Putamen (tissue), 1 donor: ENCODE results near the gene TIAM2.
"Not testable (repeated sequence)": the region's sequence is repeated elsewhere in the genome, so short reads cannot be mapped to it uniquely, and the experiment has no call there.

Experiments
- DNase-seq: peaks from one replicate; pipeline ENCODE4 v3.0.0-alpha.2; 2016; ENCODE audit warnings: low spot score

Gene TIAM2

GRCh38 chr6:154991207-154991606 lies 3.9 kb upstream of the TIAM2 start:
- DNase-seq, result no peak

DNA sequence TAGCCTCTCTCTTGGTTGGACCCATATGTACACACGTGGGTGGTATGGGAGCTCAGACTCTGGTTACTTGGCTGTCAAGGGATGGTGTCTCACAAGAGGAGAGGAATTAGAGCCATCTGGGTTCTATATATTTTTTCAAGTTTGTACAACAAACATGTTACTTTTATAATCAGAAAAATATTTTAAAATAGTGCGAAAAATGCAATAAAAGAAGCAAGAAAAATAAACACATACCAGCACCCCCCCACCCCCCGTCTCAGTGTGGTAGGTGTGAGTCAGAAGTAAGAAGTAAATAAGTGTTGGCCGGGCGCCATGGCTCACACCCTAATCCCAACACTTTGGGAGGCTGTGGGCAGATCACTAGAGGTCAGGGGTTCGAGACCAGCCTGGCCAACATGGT lies 2.1 kb upstream of the TIAM2 start:
- no peak for DNase-seq

DNA sequence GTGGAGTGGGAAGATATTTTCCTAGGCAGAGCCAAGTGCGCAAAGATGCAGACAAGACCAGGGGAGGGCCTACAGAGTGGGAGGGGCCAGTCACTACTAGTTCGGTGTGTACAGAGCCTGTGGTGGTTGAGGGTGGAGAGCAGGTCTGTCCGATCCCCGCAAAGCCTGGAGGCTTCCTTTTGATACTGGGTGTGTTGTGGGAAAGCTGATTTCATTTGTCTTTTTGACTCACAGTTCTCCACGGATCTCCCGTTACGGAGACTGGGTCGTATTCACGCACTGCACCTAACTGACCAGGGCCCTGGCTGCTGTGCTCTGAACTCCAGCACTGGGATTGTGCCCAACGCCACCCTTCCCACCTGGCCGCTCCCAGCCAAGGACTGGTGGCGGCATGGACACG lies 1.4 kb upstream of the TIAM2 start:
- DNase-seq, result no peak

DNA sequence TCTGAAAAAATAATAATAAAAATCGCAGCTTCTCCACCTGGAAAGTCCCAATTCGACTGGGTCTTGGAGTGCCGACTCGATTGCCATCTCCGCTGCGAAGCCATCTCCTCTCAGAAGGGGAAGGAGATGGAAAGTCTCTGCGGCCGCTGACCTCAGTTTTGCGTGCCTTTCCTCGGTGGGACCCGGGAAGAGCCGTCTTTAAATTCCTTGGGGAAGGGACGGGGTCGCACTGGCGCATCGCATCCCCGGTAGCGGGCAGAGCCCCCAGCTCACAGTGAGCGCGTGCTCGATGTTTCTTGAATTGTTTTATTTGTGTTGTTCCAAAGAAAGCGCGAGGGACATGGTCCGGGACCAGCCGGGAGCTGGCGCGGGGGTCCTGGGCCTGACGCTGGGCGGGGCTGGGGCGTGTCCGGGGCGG lies 270 bp upstream of the TIAM2 start:
- no peak for DNase-seq

DNA sequence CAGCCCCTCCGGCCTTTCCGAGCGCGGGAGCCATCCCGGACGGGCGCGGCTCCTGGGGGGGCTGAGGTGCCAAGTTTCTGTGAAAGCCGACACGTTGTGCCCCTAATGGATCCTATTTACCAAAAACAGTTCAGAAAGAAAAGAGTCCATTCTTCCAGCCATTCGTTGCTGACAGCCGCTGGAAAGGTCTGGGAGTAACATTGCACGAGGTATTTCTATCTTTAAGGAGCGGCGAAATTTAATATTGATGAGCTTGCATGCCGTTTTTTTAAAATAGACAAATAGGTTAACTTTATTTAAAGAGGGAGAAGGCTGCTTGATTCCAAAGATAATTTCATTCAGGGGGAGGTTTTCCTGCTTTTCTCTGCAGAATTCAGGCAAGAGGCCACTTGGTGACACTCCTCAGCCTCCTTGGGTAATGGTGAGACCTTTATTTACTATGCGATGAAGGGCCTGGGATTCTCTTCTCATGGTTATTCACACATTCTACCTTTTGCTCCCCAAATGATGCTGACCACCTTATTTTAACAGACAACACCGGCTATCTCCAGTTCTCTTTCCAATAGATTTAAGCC lies 988 bp downstream of the TIAM2 start:
- DNase-seq, result no peak

DNA sequence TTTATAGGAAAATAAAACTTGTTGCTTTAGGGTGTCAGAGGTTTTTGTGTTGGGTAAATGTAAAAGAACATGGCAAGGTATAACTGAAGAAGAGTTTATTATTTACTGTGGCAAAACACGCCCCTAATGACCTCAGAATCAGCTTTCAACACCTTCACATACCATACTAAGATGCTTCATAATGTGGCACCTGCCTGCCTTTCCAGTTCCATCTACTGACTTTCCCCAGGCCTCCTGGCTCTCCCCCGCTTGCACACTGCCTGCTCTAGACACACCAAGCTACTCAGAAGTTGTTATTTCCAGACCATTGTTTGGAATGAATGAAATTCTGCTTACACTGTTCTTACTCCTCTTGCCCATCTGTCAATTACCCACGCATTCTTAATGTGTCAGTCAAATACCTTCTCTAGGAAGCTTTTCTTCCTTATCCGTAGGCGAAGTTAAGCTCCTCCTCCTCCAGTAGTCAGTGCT lies 1.8 kb downstream of the TIAM2 start:
- DNase-seq, result peak; percentile 31

GRCh38 chr6:154998855-154999254 lies 3.7 kb downstream of the TIAM2 start:
- DNase-seq, result no peak

DNA sequence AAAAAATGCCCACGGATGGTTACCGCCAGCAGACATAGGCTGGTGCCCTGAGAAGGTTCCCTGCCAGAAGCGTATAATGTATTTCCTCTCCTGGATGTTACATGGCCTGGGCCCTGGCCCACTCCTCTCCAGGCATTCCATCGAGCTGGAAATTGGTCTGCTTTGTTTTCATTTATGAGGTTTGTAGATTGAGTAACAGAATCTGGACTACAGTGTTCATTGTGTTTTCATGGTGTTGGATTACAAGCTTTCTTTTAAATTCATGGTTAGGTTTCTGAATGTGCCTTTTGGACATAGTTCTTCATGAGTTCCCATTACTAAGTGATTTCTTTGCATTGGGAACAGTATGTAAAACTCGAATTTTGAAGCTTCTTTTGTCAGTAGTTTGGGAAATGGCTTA lies 6.4 kb downstream of the TIAM2 start:
- DNase-seq, result no peak

DNA sequence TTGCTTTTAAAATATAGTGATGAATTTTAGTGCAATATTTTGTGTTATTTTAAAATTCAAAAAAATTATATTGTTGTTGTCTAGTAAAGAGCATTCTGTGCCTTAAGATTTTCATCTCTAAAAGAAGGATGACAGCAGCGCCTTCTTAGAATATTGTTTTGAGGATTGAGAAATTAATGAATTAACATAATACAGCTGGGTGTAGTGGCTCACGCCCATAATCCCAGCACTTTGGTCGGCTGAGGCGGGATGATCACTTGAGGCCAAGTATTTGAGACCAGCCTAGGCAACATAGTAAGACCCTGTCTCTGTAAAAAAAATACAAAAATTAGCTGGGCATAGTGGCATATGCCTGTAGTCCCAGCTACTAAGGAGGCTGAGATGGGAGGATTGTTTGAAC lies 6.8 kb downstream of the TIAM2 start:
- DNase-seq, result no peak

GRCh38 chr6:155003476-155003875 lies 8.4 kb downstream of the TIAM2 start:
- no peak for DNase-seq

DNA sequence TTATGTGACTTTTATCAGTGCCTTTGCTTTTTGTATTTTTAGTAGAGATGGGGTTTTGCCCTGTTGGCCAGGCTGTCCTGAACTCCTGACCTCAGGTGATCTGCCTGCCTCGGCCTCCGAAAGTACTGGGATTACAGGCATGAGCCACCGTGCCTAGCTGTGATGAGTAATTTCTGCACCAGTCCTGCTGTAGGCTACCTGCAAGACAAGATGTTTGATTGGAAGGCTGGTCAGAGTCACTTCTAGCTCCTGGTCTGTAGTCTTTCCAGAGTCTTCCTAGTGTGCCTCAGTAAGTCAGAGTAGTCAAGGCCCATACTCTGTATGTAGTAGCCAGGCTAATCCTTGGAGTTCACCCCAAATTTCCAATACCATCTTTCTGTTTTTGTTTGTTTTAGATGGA lies 8.9 kb downstream of the TIAM2 start:
- no peak for DNase-seq

- DNase-seq, result no peak
Measured at GRCh38 chr6:155004576-155005372, 9.7 kb downstream of the TIAM2 start.

- DNase-seq, result no peak
Measured at GRCh38 chr6:155008625-155009024, 13.5 kb downstream of the TIAM2 start.

DNA sequence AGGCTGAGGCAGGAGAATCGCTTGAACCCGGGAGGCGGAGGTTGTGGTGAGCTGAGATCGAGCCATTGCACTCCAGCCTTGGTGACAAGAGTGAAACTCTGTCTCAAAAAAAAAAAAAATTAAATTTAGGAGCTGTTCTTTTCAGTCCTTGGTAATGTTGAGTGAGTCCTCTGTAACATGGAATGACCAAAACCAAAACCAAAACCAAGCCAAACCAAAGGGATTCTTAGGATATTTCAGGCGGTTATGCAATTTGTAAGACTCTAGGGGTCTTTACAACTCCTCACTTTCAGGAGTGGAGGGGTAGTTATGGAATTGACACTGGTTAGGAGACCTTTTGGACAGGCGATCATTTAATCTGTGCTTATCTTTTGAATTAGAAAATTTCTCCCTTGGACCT lies 15.8 kb downstream of the TIAM2 start:
- DNase-seq, result no peak

DNA sequence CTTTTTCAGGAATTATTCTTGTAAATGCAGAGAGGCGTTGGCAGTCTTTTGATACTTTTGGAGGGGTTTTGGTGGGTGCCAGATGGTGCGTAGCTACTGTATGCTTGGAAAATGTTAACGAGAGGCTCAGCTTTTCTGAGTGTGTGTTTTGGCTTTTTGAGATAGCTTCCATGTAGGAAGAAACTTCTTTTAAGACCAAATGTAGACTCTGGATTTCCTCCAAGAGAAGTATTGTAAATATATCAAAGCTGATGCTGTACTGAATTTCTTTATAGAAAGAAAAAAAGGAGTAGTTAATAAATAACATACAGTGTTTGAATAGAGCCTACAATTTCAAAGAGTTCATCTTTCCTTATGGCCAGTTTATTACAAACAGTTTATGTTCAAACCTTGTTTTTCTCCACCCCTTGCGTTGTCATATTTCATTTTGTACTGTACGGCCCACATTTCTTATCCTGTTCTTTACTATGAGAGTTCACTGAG lies 16.7 kb downstream of the TIAM2 start:
- no peak for DNase-seq

DNA sequence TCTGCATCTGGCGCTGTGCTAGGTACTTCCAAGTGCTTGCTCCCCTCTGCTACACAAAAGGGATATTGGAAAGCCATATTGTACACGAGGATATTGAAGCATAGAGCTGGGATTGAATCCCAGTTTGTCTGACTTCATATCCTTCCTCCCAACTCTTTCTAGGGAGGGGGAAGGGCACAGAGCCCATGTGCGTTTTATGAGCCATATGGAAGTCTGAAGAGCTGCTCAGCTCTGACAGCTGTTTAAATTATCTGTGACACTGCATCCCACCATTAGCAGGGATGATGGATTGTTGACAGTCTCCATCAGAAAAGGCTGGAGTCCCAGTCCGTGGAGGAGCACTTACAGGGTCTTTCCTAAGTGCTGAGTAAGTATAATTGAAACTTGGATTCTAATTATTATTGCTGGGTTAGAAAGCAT lies 18.4 kb downstream of the TIAM2 start:
- DNase-seq, result no peak

GRCh38 chr6:155014137-155014536 lies 19.0 kb downstream of the TIAM2 start:
- DNase-seq, result no peak

DNA sequence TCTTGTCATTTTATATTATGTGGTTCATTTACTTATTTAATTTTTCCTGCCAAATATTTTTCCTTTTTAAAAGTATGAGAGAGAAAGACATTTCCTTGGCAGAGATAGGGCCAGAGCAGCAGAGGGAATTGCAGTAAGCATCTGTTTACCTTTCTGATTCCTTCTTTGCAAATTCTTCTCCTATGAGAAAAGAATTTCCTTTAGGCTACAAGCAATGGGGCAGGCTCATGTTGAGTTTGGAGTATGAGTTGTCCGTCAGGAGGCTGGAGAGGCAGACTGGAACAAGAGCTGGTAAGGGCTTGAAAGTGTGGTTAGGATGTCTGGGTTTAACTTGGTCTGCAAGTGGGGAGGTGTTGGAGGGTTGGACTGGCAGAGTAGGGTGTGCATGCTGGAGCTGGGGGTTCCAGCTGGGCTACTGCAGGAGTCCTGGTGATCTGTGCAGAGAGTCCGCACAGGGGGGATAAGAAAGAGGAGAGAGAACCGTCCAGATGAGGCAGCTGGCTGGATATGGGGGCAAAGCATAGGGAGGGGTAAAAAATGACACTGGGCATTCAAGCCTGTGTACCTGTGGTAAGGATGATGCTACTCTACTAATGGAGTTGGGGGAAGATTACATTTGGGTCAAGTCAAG lies 19.7 kb downstream of the TIAM2 start:
- no peak for DNase-seq

- not testable (repeated sequence) for DNase-seq
Measured at GRCh38 chr6:155018415-155018814, 23.3 kb downstream of the TIAM2 start.

- no peak for DNase-seq
Measured at GRCh38 chr6:155021680-155022079, 26.6 kb downstream of the TIAM2 start.

- DNase-seq, result no peak
Measured at GRCh38 chr6:155022721-155023120, 27.6 kb downstream of the TIAM2 start.

- DNase-seq, result no peak
Measured at GRCh38 chr6:155023717-155024116, 28.6 kb downstream of the TIAM2 start.

- DNase-seq, result no peak
Measured at GRCh38 chr6:155024391-155025027, 29.4 kb downstream of the TIAM2 start.
